Vagina (tissue), 2 donors: ENCODE measurements around the gene ABI1.
"Not testable (repeated sequence)": the region's sequence is repeated elsewhere in the genome, so short reads cannot be mapped to it uniquely, and the experiment has no call there.

Source experiments
- POLR2A ChIP-seq, 2 donors: fragments of 450-650 bp; IDR thresholded peaks; one replicate each; pipeline ENCODE4 v1.6.1; 2017; ENCODE audit warnings: antibody characterized with exemption in 2 of 2, mild to moderate bottlenecking in 2 of 2, moderate library complexity in 2 of 2
- POLR2AphosphoS5 ChIP-seq, 2 donors: sonication (generic); formaldehyde crosslinking; IDR thresholded peaks; one replicate each; pipeline ENCODE4 v1.9.0; 2017; ENCODE audit warnings: antibody characterized with exemption in 2 of 2, mild to moderate bottlenecking in 2 of 2, low read depth in 1 of 2; ENCODE audit not compliant: insufficient read depth in 1 of 2
- TF ChIP-seq, protein P1 (sequence below), 3 experiments: fragments of 450-650 bp in 2 of 3; fragments of 200-600 bp in 1 of 3; sonication (generic) in 1 of 3; IDR thresholded peaks; one replicate each; pipeline ENCODE4 v1.5.1; 2017 to 2019; ENCODE audit warnings: antibody characterized with exemption in 3 of 3, mild to moderate bottlenecking in 2 of 3, moderate library complexity in 2 of 3

DNA sequence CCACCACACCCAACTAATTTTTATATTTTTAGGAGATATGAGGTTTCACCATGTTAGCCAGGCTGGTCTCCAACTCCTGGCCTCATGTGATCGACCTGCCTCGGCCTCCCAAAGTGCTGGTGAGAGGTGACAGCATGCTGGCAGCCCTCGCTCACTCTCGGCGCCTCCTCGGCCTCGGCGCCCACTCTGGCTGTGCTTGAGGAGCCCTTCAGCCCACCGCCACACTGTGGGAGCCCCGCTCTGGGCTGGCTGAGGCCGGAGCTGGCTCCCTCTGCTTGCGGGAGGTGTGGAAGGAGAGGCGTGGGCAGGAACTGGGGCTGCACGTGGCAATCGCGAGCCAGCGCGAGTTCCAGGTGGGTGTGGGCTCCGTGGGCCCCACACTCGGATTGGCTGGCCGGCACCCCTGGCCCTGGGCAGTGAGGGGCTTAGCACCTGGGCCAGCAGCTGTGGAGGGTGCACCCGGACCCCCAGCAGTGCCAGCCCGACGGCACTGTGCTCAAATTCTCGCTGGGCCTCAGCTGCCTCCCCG, 44.6 kb upstream of the ABI1 start:
- TF ChIP-seq POLR2A (IDR thresholded peaks at IDR 0.05); POLR2AphosphoS5 (IDR thresholded peaks at IDR 0.05; ENCODE audit: insufficient read depth in 1 of 2, low read depth in 1 of 2): not testable (repeated sequence)
- TF ChIP-seq, protein P1, sequence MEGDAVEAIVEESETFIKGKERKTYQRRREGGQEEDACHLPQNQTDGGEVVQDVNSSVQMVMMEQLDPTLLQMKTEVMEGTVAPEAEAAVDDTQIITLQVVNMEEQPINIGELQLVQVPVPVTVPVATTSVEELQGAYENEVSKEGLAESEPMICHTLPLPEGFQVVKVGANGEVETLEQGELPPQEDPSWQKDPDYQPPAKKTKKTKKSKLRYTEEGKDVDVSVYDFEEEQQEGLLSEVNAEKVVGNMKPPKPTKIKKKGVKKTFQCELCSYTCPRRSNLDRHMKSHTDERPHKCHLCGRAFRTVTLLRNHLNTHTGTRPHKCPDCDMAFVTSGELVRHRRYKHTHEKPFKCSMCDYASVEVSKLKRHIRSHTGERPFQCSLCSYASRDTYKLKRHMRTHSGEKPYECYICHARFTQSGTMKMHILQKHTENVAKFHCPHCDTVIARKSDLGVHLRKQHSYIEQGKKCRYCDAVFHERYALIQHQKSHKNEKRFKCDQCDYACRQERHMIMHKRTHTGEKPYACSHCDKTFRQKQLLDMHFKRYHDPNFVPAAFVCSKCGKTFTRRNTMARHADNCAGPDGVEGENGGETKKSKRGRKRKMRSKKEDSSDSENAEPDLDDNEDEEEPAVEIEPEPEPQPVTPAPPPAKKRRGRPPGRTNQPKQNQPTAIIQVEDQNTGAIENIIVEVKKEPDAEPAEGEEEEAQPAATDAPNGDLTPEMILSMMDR (IDR thresholded peaks at IDR 0.05): not testable (repeated sequence)
